Measurements from ENCODE around the gene USP25.

The USP25 gene

DNA sequence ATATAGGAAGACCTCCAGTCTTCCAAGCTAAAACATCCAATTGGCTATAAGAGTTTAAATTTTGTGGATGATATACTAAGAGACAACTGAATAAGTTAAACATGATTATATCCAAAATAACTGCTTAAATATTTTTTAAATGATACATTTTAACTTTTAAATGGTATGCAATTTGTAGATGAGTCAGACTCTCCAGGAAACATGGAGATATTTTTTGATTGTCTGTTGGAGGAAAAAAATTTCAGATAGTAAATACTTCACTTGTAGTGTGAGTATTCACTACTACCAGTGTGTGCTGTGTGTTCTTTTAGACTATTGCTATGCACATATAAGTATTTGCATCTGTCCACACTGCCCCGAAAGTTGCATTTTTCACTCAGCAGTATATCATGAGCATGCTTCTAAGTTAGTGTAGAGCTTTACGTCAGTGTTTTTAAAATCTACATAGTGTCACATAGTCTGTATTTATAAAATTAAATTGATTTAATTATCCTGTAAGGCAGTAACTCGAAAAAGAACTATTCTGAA lies 91.1 kb downstream of the USP25 start:
- no peak for DNase-seq

DNA sequence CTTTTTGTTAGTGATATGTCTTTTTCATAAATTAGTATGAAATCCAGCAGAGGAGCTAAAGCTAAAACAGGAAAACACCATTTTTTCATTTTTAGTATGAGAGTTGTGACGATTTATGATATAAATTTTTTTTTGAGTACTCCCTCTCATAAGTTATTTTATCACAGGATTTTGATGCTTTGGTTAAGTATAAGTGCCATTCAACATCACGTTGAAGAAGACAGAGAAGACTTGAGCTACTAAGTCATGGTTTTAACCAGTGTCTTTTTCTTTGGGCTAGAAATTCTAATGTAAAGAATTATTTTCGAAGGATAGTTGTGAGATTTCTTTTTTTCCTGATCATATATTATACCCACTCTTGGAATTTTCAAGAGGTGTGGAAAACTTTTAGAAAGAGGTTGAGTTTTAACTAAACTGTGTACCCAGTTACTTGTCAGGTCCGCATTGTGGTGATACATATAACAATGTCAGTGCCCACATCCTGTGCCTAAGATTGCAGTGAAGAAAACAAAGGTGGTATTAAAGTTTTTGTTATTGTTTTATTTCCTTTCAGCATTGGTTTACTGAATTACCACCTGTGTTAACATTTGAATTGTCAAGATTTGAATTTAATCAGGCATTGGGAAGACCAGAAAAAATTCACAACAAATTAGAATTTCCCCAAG lies 93.8 kb downstream of the USP25 start:
- no peak for DNase-seq

DNA sequence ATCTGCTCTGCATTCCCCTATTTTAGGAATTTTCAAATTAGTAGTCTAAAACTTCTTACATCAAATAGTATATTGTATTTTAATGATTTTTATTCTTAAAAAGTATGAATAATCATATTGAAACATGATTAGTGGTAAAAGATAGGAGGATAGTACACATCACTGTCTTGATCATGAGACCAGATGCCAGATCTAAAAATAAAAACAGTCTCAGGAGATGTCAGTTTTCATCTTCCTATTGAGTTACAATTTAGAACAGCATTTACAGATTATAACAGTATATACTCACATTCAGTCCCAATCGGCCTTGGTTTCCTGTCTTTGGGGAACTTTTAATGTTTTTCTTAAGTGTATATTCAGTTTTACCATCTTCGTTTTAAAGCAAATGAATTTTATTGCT lies 95.9 kb downstream of the USP25 start:
- DNase-seq = no peak

DNA sequence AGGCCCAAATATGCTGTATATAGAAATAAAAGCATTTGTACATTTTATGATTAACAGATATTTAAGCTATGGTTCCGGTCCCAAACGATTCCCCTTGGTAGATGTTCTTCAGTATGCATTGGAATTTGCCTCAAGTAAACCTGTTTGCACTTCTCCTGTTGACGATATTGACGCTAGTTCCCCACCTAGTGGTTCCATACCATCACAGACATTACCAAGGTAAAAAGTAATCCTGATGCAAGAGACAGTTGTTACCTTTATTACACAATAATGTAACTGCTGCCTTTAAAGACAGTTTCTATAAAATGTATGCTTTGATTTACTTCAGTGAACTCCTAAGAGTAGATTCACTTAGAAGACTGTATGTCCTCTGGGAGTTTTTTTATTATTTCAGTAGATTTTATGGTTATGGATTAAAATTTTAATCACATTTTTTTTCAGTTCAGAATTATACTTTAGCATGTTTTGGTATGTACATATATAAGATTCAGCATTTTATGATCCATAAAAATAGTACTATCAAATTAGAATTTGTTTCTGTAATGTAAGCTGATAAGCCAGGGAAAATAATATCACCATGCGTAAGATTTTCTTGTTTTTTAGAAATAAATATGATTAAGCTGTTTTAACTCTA lies 96.5 kb downstream of the USP25 start:
- DNase-seq = no peak

DNA sequence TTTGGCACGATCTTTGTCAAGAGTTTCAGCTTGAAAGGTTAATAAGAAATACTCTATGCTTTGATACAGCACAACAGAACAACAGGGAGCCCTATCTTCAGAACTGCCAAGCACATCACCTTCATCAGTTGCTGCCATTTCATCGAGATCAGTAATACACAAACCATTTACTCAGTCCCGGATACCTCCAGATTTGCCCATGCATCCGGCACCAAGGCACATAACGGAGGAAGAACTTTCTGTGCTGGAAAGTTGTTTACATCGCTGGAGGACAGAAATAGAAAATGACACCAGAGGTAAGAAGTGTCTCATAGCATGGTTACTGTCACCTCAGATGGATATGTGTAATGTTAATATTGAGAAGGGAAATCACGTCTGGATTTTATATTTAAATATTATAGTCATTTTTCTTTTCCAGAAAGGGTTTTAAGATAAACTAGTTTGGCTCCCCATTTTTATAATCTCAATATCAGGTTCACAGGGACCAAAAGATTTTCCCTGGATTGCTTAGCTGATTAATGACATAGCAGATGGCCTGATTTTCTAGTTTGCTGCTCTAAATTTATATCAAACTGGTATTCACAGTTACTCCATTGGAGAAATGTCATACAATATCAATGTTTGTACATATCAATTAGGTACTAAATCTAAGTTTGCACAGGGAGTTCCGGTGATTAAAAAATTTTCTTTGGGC lies 97.3 kb downstream of the USP25 start:
- DNase-seq = no peak

DNA sequence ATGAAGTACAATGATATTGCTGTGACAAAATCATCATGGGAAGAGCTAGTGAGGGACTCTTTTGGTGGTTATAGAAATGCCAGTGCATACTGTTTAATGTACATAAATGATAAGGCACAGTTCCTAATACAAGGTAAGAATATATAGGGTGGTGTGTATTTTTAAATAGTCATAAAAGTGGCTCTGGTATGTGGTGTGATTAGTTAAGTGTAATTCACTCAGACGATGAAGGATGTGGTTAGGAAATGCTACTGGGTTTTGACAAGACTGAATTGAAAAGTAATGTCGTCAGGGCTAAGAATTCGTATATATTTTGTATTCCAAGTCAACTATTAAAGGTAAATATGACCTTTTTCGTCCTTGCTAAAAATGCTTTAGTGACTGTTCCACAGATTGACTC lies 101.7 kb downstream of the USP25 start:
- no peak for DNase-seq

DNA sequence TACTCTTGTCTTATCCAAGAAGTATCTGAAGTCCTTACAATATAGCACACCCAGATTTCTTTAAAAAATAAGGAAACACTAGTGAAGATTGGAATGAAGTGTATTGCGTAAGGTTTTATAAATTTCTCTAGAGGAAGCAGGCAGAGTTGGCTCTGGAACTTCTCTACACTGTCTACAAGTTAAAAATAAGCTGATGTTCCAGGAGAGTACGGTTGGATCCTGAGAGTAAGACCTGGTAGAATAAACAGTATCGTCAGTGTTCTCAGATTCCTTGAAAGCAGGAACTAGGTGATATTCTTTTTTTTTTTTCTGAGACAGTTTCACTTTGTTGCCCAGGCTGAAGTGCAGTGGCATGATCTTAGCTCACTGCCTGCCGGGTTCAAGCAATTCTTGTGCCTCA lies 107.9 kb downstream of the USP25 start:
- DNase-seq = no peak

DNA sequence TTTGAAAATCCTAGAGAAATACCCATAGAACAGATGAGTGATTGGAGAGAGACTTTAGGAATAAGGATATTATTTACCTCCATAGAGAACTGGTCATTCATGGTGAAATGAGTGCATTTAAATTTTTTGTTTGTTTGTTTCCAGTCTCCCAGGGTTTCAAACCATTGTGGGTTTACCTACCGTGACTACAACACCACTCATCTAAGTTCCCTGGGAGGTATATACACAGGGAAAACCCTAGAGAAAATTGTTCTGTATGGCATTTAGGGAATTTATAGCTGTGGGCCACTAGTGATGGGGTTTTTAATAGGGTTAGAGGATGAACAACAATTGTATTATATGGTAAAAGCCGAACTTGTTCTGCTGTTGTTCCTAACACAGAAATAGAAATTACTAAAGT lies 109.2 kb downstream of the USP25 start:
- DNase-seq = peak; percentile 6

DNA sequence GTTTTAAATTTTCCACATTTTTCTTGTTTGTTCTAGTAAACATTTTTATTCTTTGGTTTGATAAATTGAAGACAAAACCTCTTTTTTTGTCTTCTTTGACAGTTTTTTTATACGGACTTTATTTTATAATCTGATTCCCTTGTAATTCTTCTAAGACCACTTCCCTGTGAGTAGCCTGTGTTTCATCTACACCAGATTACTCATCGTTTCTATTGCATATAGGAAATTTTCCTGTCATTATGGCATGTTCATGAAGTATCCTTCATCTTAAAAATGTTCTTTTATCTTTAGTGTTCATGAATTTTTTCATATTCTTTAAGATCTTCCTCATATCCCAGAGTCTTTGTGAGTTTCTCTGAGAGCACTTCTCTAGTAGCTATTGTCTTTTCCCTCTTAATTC lies 109.8 kb downstream of the USP25 start:
- no peak for DNase-seq

DNA sequence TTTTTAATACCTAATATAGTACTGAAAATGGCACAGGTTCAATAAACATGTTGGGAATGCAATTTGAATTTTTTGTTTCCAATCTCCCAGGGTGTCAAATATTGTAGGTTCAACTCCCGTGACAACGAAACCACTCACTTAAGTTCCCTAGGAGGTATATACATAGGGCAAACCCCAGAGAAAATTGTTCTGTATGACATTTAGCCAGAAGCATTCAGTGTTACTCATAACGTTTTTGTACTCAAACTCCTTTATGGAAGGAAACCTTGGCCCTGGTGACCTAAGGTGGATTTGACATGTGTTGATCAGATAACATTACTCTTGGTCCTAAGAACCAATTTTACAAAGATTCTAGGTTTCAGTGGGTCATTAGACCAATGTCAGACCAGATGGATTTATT lies 110.6 kb downstream of the USP25 start:
- no peak for DNase-seq

DNA sequence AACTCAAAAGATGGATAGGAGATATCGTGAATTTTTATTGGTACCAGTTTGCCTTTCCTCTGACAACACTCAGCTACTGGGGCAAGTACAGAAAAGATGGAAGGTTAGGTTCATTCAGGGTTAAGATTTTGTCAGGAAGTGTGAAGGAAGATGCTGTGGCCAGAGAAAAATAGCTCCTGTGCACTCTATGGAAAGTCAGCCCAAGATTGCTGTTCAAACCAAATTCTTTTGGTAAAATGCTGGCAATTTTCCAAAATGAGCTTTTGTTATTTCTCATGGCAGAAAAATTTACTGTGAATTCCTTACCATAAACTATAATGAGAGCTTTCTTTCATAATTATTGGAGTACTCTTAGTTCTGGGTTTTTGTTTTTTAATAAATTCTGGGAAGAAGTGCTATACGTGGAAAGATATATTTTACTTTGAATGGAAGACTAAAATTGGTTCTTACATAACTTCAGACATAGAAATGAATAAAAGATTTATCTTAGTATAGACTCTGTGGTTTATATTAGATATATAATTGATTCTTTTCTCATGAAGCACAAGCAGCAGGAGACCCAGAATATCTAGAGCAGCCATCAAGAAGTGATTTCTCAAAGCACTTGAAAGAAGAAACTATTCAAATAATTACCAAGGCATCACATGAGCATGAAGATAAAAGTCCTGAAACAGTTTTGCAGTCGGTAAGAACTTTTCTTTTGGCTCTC lies 112.2 kb downstream of the USP25 start:
- DNase-seq = peak; percentile 5

DNA sequence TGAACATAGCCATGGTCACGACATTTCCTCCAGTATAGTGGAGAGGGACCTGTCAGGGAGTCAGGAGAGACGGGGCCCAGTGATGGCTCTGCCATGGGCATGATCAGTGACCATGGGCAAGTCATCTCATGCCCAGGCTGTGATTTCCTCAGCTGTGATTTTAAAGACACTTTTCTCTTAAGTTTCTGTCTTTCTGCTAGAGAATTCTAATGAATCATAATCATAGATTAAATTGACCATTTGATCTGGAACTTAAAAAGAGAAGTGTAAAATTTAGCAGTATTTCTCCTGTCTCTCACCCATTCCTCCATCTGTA lies 112.7 kb downstream of the USP25 start:
- no peak for DNase-seq

DNA sequence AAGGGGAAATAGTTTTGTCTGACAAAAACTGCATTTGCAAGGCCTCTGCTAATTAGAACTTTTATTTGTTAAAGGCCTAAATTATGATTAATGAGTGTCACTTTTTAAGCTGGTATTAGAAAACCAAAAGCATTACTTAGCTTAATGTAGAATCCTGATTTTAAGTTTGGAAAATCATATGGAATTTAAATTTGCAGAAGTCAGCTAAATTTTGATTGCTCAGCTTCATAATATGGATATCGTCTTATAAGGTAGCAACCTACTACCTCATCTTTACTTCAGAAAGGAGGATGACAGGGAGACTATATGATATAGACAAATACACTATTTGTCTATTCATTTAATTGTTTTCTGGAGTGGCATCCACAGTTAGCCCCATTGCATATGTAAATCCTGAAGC lies 114.0 kb downstream of the USP25 start:
- DNase-seq = no peak

DNA sequence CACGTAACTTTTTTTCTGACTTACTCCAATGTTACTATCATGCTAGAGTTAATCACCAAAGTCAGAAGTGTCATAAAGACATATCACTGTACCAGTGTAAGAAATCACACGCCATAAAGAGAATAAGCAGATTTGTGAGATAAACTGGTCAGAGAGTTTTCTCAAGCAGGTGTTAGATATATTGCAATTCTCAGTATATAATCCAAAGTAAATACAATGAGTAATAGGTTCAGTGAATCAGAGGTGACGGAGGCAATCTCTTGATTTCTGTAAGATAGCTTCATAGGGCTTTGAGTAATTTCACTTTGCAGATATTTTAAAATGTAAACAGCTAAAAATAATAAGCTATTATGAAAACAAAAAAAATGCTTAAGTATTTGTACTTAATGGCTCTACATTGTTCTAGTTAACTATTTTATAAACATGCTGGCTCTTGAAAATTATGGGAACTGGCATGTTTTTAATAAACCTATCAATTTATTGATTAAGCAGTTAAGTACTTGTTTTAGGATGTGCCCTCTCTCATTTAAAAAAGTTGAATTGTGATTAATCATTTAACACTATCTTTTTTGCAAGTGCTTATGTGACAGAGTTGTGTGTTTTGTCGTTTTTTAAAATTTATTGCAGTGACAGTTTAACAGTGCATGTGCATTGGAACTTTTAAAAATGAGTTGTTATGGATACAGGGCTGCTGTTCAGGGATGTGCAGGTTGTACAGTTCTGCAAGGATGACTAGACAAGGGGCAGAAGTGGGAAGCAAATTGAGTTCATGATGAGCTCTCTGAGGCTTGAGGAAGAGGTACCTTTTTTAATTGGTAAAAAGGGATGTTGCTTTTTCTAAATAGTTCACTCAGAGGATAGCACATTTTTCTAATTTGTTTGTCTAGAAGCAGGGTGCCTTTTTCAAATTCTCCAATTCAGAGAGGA lies 119.1 kb downstream of the USP25 start:
- DNase-seq = no peak

DNA sequence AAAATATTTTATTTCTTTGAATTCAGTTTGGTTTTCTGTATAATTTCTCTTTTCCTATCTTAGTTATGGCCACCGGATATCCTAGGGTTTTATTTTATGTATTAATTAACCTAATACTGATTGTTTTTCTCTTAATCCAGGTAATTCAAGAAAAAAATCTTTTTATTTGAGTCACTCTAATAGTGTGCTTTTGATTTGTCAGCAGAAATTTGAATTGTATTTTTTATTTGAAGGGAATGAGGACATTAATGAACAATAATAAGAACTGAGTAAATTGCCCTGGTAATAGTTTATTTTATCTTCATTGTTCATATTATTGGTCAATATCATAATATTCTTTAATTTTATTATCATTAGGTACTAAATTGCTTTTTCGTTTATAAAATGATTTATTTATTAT lies 120.1 kb downstream of the USP25 start:
- DNase-seq = no peak

DNA sequence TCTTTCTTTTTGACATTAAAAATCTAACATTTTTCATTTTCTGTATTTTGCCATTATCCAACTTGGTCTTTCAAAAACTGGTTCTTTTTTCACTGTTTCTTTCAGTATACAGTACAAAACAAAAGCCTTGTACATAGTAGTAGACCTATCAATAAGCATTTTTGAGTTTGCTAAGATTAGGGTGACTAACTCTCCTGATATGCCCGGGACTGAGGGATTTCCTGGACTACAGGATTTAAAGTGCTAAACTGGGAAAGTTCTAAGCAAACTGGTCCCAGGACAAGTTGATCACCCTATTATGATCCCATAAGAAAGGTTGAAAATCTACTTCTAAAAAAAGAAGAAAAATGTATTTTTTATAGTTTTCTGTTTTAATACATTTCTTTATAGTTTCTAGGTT lies 120.9 kb downstream of the USP25 start:
- no peak for DNase-seq

DNA sequence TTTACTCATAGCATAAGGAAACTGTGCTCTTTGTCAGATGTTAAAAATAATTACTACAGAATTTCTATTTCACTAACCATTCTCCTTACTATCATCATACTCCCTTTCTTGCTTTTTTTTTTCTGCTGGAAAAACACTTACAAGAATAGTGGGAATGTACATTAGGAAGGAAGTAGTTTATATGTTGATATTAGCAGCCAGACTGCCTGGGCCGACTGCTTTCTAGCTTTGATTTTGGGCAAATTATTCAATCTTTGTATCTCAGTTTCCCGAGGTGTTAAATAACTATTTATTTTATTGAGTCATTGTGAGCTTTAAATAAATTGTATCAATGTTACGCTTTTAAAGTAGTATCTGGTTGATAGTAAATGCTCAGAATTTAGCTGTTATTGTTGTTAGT lies 122.4 kb downstream of the USP25 start:
- DNase-seq = no peak

DNA sequence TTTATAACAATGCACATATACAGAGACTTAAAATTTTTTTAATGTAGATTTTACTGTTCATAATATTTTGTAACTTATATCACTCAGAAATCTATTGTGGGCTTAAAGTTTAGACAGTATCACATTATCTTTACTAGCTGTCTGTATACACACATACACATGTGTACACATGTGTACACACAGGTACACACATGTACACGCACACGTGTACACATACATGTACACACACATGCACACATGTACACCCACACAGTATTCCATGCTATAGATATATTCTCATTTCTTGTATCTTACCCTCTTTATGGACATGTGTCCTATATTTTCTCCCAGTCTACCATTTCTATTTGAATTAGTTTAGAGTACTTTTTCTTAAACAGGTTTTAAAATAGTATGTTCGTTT lies 123.3 kb downstream of the USP25 start:
- no peak for DNase-seq

DNA sequence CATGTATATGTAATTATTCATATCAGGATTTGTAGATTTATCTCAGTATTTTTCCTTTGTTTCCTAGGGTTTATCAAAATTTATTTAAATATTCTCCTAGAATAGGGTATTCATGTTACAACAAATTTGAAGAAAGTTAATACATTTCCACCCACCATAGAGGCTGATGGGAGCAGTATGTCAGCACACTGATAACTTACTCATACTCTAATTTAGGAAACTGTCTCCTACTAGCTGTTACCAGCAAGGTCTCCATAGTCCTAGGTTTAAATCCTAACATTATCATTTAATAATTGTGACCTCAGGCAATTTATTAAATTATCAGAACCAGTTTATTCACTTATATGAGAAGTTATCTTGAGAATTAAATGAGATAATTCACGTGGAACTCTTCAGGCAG lies 127.0 kb downstream of the USP25 start:
- no peak for DNase-seq

DNA sequence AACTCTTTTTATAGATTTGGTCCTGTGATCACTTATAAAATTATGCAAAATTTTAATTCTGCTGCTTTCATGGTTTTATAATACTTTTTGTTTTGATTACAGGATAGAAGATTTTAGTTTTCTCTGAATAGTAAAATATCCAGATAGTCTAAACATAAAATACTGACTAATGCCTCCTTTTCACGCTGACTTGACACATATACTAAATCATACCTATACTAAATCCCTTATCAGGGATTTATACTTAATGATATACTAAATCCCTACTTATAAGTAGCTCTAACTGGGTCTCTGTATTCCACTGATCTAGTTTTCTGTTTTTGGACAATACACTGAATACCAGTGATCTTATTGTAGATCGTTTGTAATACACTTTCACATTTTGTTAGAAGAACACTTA lies 128.0 kb downstream of the USP25 start:
- DNase-seq = no peak

DNA sequence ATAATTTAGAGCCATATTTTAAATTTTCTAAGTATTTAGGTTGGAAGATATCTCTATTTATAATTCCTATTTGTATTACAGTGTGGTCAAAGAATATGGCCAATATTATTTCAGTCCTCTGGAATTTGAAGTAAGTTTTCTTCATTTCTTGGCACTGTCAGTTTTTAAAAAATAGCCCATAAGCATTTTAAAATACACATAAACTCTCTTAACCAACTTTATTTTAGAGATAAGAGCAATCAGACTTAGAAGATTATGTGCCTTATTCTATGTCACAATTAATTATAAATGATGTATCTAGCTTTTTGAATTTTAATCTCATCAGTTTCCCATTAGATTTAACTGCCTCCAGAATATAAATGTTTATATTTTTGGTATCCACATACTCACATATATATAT lies 130.8 kb downstream of the USP25 start:
- DNase-seq = no peak

DNA sequence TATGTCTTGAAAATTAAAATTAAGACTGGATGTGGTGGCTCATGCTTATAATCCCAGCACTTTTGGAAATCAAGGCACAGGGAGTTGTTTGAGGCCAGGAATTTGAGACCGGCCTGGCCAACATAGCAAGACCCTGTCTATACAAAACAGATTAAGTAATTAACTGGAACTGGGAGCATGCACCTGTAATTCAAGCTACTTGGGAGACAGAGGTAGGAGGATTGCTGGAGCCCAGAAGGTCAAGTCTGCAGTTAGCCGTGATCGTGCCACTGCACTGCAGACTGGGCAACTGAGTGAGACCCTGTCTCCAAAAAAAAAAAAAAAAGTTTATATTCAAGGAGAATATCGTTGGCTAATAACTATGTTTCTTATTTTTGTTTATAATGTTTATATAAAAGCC lies 139.2 kb downstream of the USP25 start:
- DNase-seq = no peak

DNA sequence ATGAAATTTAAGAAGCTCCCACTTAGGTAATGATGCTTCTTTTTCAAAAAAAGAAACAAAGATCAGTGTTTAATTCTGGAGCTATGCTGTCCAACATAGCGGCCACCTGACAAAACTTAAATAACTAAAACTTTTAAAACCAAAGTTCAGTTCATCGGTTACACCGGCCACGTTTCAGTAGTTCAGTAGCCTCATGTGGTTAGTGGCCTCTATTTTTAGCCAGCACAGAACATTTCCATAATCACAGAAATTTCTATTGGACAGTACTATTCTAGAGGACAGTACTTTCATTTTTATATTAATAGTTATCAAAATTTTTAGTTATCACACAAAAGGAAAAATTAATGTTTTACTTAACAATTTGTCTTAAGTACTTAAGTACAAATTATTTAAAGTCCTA lies 141.0 kb downstream of the USP25 start:
- no peak for DNase-seq

Data from DMS79 (cell line).